ENCODE measurements around the gene HOXC11.

HOXC11 gene

GRCh38 chr12:54009171-54010052 lies 36.5 kb downstream of the HOXC11 start:
- peak in 1 of 2 donors; percentile 39 for DNase-seq (ENCODE audit: low read depth in 2 of 2)

DNA sequence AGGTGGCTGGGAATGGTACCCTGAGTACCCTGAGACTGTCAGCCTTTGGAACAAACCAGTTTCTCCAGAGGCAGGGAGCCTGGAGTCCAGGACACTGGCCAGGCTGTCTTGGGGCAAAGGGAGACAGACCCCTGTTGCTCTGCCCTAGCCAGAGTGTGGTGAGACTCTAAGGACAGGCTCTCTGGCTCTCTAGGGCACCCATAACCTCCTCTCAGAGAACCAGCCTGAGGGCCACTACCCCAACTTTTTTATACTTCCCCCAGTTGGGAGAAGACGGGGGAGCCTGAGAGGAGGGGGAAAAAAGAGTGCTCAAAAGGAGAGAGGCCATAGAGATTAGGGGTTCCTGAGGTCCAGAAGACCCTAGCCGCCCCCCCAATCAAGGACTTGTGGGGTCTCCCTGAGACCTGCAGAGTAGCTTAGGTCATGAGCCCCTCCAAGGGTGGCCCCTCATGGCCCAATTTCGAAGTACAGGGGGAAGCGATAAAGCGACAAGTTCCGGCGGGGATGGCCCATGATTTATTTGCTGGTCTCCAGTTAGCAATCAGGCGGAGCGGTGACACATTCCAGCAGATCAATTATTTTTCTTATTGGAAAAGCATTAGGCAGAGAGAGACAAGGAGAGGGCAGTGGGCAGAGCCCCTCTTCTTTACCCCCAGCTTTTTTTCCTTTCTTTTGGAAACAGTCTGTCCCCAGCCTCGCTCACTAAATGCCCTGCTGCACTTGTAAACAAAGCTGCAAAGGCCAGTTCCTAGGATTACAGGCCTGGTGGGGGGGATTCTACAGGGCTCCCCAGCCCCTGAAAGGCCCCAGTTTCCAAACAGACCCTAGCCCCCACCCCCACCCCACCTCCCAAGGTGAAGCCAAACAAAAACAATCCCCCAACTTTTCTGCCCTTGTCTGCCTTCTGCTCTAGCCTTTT lies 37.4 kb downstream of the HOXC11 start:
- no peak for DNase-seq (ENCODE audit: low read depth in 2 of 2)

- no peak for DNase-seq (ENCODE audit: low read depth in 2 of 2)
These were observed 38.2 kb downstream of the HOXC11 start for GRCh38 chr12:54010972-54011664.

- DNase-seq (ENCODE audit: low read depth in 2 of 2) = no peak
These were observed 39.0 kb downstream of the HOXC11 start for GRCh38 chr12:54011665-54012532.

- no peak for DNase-seq (ENCODE audit: low read depth in 2 of 2)
These were observed 39.9 kb downstream of the HOXC11 start for GRCh38 chr12:54012631-54013409.

GRCh38 chr12:54014377-54015017 lies 41.6 kb downstream of the HOXC11 start:
- DNase-seq (ENCODE audit: low read depth in 2 of 2) = no peak

DNA sequence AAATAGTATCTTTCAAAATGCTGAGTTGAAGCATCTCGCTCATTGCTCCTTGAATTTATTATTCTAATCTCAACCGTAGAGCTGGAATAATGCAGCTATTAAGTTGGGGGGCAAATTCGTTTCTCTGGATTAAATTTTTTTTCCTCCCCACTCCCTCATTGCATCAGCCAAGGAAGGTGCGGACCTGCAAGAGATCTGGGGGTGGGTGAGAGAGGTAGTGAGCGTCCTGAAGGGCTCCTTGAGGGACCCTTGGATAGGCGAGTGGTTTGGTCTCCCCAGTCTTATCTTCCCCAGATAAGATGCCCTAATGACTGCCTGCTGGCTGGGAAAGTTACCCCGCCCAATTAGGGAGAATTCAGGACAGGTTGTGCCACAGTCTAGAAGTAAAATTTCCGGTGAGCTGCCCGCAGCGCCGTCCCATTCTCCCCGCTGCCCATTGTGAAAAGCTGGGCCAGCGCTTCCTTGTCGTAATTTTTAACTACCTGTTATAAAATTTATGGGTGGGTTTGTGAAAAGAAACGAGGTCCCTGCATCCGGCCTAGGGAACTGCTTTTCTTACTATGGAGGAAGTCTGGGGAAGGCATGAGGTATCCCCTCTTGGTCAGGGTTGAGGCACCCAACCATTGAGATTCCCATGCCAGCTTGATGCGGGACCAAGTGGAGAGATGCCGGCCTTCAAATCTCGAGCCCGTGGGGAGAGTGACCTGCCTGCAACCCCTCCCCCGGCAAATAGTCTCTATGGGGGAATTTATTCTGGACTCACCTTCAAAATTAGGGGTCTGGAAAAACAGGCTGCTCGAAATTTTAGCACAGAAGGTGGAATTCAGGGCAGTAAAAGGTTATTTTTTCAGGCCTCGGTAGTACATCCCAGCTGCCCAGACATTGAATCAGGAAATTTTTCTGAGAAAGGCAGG lies 42.3 kb downstream of the HOXC11 start:
- DNase-seq (ENCODE audit: low read depth in 2 of 2) = no peak

- DNase-seq (ENCODE audit: low read depth in 2 of 2) = no peak
These were observed 43.1 kb downstream of the HOXC11 start for GRCh38 chr12:54016051-54016450.

GRCh38 chr12:54016478-54016964 lies 43.6 kb downstream of the HOXC11 start:
- no peak for DNase-seq (ENCODE audit: low read depth in 2 of 2)

DNA sequence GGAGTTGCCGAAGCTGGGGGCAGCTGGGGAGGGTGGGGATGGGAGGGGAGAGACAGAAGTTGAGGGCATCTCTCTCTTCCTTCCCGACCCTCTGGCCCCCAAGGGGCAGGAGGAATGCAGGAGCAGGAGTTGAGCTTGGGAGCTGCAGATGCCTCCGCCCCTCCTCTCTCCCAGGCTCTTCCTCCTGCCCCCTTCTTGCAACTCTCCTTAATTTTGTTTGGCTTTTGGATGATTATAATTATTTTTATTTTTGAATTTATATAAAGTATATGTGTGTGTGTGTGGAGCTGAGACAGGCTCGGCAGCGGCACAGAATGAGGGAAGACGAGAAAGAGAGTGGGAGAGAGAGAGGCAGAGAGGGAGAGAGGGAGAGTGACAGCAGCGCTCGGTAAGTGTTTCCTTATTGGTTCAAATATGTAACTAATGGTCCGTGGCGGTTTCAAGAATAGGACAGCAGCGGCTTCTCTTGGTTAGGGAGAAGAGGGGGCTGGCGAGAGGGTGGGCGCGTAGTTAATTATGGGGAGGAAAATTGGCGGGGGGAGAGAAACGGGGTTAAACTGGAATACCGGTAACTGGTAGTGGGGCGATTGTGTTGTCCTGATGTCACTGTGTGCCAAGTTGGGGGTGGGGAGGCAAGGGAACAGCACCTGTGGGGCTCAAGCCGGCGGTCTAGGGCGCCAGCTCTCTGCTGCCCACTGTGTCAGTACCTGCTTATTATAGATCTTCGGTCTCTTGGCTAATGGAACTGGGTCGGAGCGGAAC lies 44.3 kb downstream of the HOXC11 start:
- DNase-seq (ENCODE audit: low read depth in 2 of 2) = no peak

GRCh38 chr12:54017878-54018467 lies 45.0 kb downstream of the HOXC11 start:
- DNase-seq (ENCODE audit: low read depth in 2 of 2) = peak; percentile 45 to 62

GRCh38 chr12:54018468-54018984 lies 45.6 kb downstream of the HOXC11 start:
- DNase-seq (ENCODE audit: low read depth in 2 of 2) = no peak

- no peak for DNase-seq (ENCODE audit: low read depth in 2 of 2)
These were observed 46.3 kb downstream of the HOXC11 start for GRCh38 chr12:54019091-54019811.

DNA sequence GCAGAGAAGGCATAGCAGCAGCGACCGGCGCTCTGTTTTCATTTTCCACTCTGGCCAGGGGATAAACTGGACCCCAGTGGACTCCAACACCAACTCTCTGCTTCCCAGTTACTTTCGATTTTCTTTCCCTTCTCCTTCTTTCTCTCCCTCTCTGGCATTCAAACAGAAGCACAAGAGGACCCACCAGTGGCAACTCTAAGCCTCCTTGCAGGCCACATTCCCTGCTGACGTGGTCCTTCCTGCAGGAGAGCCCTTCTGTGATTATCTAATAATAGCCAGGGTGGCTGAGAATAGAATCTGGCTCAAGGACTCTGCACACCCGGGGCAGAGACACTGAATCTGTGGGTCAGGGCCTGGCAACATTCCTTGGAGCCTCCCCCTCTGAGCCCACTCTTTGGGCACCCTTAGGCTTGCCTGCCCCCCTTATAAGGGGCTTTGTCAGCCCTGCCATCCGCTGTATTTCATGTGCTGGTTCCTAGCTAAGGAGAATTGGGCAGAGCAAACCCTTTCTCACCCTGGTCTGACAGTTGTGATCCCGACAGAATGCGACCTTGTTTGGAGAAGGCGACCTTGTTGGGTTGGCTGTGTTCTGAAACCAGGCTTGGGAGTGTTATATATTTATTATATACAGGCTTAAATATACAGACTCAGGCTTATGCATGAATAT lies 47.1 kb downstream of the HOXC11 start:
- no peak for DNase-seq (ENCODE audit: low read depth in 2 of 2)

DNA sequence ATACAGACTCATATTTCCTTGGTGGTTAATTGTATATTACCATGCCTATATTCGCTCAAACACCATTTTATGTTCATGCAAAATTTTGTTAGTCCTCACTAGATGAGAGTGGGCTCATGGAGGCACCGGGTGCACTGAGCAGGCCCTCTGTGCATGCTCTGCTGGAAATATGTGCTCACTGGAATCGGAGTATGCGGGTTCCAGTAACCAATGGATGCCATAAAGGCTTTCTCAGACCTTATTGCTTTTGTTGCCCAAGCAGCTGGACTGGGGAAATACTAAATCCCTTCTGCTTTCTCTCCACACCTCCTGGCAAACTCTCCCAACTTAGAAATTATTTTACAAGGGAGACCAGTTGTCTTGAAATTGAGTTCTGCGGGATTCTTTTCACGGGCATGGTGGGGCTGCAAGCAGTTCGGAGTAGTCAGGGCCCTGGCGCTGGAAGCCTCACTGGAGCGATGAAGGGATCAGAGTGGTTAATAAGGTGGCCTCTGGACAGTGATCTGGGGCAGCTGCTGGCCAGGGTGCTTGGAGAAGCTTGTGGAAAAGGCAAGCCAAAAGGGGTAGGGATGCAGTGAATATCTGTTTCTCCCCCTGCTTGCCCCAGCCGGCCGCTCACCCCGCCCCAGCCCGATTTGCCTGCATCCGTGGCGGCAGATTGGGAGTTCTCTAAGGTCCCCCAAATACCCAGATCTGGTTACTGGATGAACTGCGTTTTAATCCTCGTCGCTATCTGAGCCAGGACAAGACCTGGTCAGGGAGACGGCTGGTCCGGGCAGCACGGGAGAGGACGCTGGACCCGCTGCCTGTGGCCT lies 47.9 kb downstream of the HOXC11 start:
- no peak for DNase-seq (ENCODE audit: low read depth in 2 of 2)
